PC-9 (cell line): ENCODE measurements around the gene TRABD2A.

Experiments used
- CTCF ChIP-seq: fragments of 200-600 bp; sonication (generic); conservative IDR thresholded peaks from 2 replicates; pipeline ENCODE4 v1.6.1; 2017; ENCODE audit warnings: mixed run types, antibody characterized with exemption, mild to moderate bottlenecking, moderate library complexity
- EZH2 ChIP-seq: fragments of 200-600 bp; sonication (generic); IDR thresholded peaks from 2 replicates; pipeline ENCODE4 v1.8.0; 2017; ENCODE audit warnings: antibody characterized with exemption, low read depth

GRCh38 chr2:84925336-84925723 lies 44.4 kb upstream of the TRABD2A start:
- TF ChIP-seq CTCF (no peak), EZH2 (no peak)
